Measurements from ENCODE around the gene RASSF3.

The RASSF3 gene

GRCh38 chr12:64746663-64747062, 136.4 kb downstream of the RASSF3 start:
- FAIRE-seq, result no peak
- DNase-seq (ENCODE audit: extremely low spot score, insufficient read length, low read depth), result no peak

All from GM18507 (cell line).